HepG2 (cell line): Measurements from ENCODE around the gene MBD2. TPM values are rescaled to one million over a fixed set of nuclear protein-coding genes. Genes with fewer than 3 reads are reported as not detected.

Experiments
- CREBL2 ChIP-seq: sonication (generic); formaldehyde crosslinking; IDR thresholded peaks from 2 replicates; pipeline ENCODE4 v1.8.1; 2023; ENCODE audit warnings: missing genetic modification reagents, mild to moderate bottlenecking, borderline replicate concordance
- GATAD1 ChIP-seq: IDR thresholded peaks from 2 replicates; pipeline ENCODE4 v1.6.1; 2016; ENCODE audit warnings: missing genetic modification reagents, missing compliant biosample characterization
- HMGXB3 ChIP-seq: sonication (generic); formaldehyde crosslinking; IDR thresholded peaks from 2 replicates; pipeline ENCODE4 v1.4.0; 2020; ENCODE audit warnings: missing genetic modification reagents, borderline replicate concordance
- KDM3A ChIP-seq: IDR thresholded peaks from 2 replicates; pipeline ENCODE4 v1.6.1; 2018; ENCODE audit warnings: low read depth, missing compliant biosample characterization
- MED1 ChIP-seq: sonication (generic); formaldehyde crosslinking; IDR thresholded peaks from 2 replicates; pipeline ENCODE4 v1.4.0; 2020; ENCODE audit warnings: missing genetic modification reagents
- NONO ChIP-seq, 2 experiments: fragments of 450-650 bp in 1 of 2; sonication (generic) in 1 of 2; formaldehyde crosslinking in 1 of 2; IDR thresholded peaks in 1 of 2; conservative IDR thresholded peaks in 1 of 2; 2 replicates each; pipeline versions ENCODE4 v1.6.1 to v1.8.0; 2017 to 2022; ENCODE audit warnings: mild to moderate bottlenecking in 1 of 2, missing genetic modification reagents in 1 of 2, moderate library complexity in 1 of 2
- THAP11 ChIP-seq: IDR thresholded peaks from 2 replicates; pipeline ENCODE4 v1.6.1; 2016; ENCODE audit warnings: missing biosample characterization, missing genetic modification reagents
- ZNF407 ChIP-seq: sonication (generic); formaldehyde crosslinking; IDR thresholded peaks from one replicate; pipeline ENCODE4 v1.5.1; 2020; ENCODE audit warnings: mild to moderate bottlenecking, missing genetic modification reagents; ENCODE audit errors: not compliant biosample characterization
- ZNF44 ChIP-seq: sonication (generic); formaldehyde crosslinking; IDR thresholded peaks from 2 replicates; pipeline ENCODE4 v1.5.1; 2020; ENCODE audit warnings: mild to moderate bottlenecking, missing genetic modification reagents
- ZNF547 ChIP-seq: sonication (generic); formaldehyde crosslinking; IDR thresholded peaks from 2 replicates; pipeline ENCODE4 v1.5.1; 2020; ENCODE audit warnings: mild to moderate bottlenecking, missing genetic modification reagents
- ZNF687 ChIP-seq: sonication (generic); formaldehyde crosslinking; IDR thresholded peaks from 2 replicates; pipeline ENCODE4 v1.5.1; 2020; ENCODE audit warnings: mild to moderate bottlenecking, missing genetic modification reagents, moderate library complexity
- polyA plus RNA-seq, 8 experiments: library from polyadenylated mRNA; depleted of rRNA in 3 of 8; stranded (reverse) in 7 of 8; unstranded in 1 of 8; fragments of >200 nt; fragmentation: Illumina TruSeq in 4 of 8; extraction: Trizol in 4 of 8; gene quantifications; 2 replicates each; pipeline versions ENCODE4 v1.2.1 to v1.2.3, GENCODE V29; 2011 to 2016; ENCODE audit warnings: low read depth in 4 of 8, missing spikeins in 1 of 8, mixed read lengths in 1 of 8; ENCODE audit not compliant: insufficient read depth in 1 of 8
- total RNA-seq, 5 experiments: library from RNA; depleted of rRNA; stranded (reverse); fragments of >200 nt; fragmentation: Illumina TruSeq; extraction: Trizol; gene quantifications; 2 replicates each; pipeline ENCODE4 v1.2.3, GENCODE V29; 2016; ENCODE audit warnings: low read depth in 1 of 5

Gene MBD2
- total and polyA plus RNA-seq, 2 of the 13 experiments (the other 11 are each of a cell fraction or from before 2014, with no cell fraction given), result 19.1 to 38.5 TPM

GRCh38 chr18:54224379-54225014, at the start of gene MBD2 (continued):
- TF ChIP-seq NONO (IDR thresholded peaks at IDR 0.05), result no peak
- TF ChIP-seq NONO (CRISPR knock-in tag; conservative IDR thresholded peaks at IDR 0.05), result peak; percentile 61; the same call in 1 of the 2 replicates
- TF ChIP-seq ZNF44, result no peak
- peak; percentile 55; the same call in 1 of the 2 replicates for TF ChIP-seq KDM3A (CRISPR knock-in tag)
- no peak for TF ChIP-seq HMGXB3 (CRISPR knock-in tag)
- TF ChIP-seq MED1 (CRISPR knock-in tag), result no peak
- peak; percentile 78 for TF ChIP-seq THAP11 (CRISPR knock-in tag)
- no peak for TF ChIP-seq CREBL2 (CRISPR knock-in tag)
- TF ChIP-seq ZNF407 (CRISPR knock-in tag), result peak; percentile 56
- TF ChIP-seq ZNF547, result peak; percentile 41; the same call in 1 of the 2 replicates
- TF ChIP-seq ZNF687 (CRISPR knock-in tag), result peak; percentile 79
- TF ChIP-seq GATAD1 (CRISPR knock-in tag), result peak; percentile 65
